DND-41 (cell line): ENCODE data around the gene RPL23.

Source experiments
- ATAC-seq: fragments of 200-7000 bp; cut with Tn5 transposase; 3 replicates; pipeline ENCODE4 v1.9.1; 2021; ENCODE audit warnings: low read depth; ENCODE audit not compliant: insufficient read depth
- DNase-seq: peaks from one replicate; pipeline ENCODE4 v3.0.0-alpha.2; 2020
- H2AFZ ChIP-seq: 2 replicates; pipeline ENCODE4 v1.6.0; 2012; ENCODE audit warnings: low read depth, low read length
- H3K27ac ChIP-seq: 2 replicates; pipeline ENCODE4 v1.5.1; 2012; ENCODE audit warnings: low read length, inconsistent platforms
- H3K27me3 ChIP-seq: fragments of 200-600 bp; sonication (generic); 2 replicates; pipeline ENCODE4 v1.6.0; 2012; ENCODE audit warnings: low read length, mild to moderate bottlenecking, inconsistent platforms; ENCODE audit not compliant: insufficient read depth, poor library complexity
- H3K36me3 ChIP-seq: 2 replicates; pipeline ENCODE4 v1.5.1; 2012; ENCODE audit warnings: low read length, inconsistent platforms; ENCODE audit not compliant: insufficient read depth
- H3K4me1 ChIP-seq: 2 replicates; pipeline ENCODE4 v1.5.1; 2012; ENCODE audit warnings: mild to moderate bottlenecking, low read length; ENCODE audit not compliant: insufficient read depth
- H3K4me2 ChIP-seq: 2 replicates; pipeline ENCODE4 v1.6.0; 2012; ENCODE audit warnings: mild to moderate bottlenecking, moderate library complexity, low read length, inconsistent platforms; ENCODE audit not compliant: insufficient read depth
- H3K4me3 ChIP-seq, 2 experiments: fragments of 200-600 bp in 1 of 2; shearing (Covaris generic) in 1 of 2; 2 replicates each; pipeline ENCODE4 v1.5.1; 2012 to 2016; ENCODE audit warnings: inconsistent platforms in 2 of 2, low read length in 2 of 2, mild to moderate bottlenecking in 2 of 2, low read depth in 1 of 2, moderate library complexity in 1 of 2
- H3K79me2 ChIP-seq: 2 replicates; pipeline ENCODE4 v1.6.0; 2012; ENCODE audit warnings: low read length, inconsistent platforms; ENCODE audit not compliant: insufficient read depth
- H3K9ac ChIP-seq: 2 replicates; pipeline ENCODE4 v1.6.0; 2012; ENCODE audit warnings: low read depth, mild to moderate bottlenecking, inconsistent platforms, low read length, moderate library complexity
- H3K9me3 ChIP-seq: 2 replicates; pipeline ENCODE4 v1.5.1; 2012; ENCODE audit warnings: low read length, moderate library complexity, mild to moderate bottlenecking, inconsistent platforms; ENCODE audit not compliant: insufficient read depth, severe bottlenecking
- H4K20me1 ChIP-seq: 2 replicates; pipeline ENCODE4 v1.6.0; 2012; ENCODE audit warnings: low read length; ENCODE audit not compliant: insufficient read depth
- EZH2 ChIP-seq: IDR thresholded peaks from 3 replicates; pipeline ENCODE4 v1.6.1; 2012; ENCODE audit warnings: borderline replicate concordance, low read depth, mild to moderate bottlenecking, moderate library complexity, low read length, inconsistent platforms; ENCODE audit not compliant: severe bottlenecking
- TF ChIP-seq, protein P1 (sequence below): IDR thresholded peaks from 2 replicates; pipeline ENCODE4 v1.5.1; 2012; ENCODE audit warnings: borderline replicate concordance, low read length, moderate library complexity, mild to moderate bottlenecking; ENCODE audit not compliant: poor library complexity, severe bottlenecking; ENCODE audit errors: extremely low read depth

Gene RPL23

DNA sequence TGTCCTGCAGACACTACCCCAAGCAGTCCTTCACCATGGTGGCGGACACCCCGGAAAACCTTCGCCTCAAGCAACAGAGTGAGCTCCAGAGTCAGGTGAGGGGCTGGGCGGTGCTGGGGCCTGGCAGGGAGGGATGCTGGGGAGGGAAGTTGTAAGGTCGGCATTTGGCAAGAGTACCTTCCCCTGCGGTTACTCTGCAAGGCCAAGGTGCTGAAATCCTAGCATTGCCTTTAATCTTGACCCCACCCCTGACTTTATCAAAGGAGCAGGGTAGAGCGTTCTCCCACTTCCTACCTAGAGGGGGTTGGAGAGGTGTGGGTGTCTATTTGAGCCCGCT, 36.9 kb upstream of the RPL23 start:
- peaks cover 86% of the 10 kb centered on the region for H3K36me3 ChIP-seq
- H2AFZ ChIP-seq: no peak overlapping the region
- peaks cover 44% of the 10 kb centered on the region for H3K79me2 ChIP-seq
- DNase-seq: no peak
- H3K9me3 ChIP-seq: no peaks in the 10 kb centered on the region
- peaks cover 3% of the 10 kb centered on the region; the same call in 1 of the 2 replicates for H3K4me1 ChIP-seq
- H3K9ac ChIP-seq: no peak overlapping the region
- H3K4me3 ChIP-seq: no peak overlapping the region
- peaks cover 43% of the 10 kb centered on the region for H4K20me1 ChIP-seq
- H3K4me2 ChIP-seq: no peak overlapping the region
- no peak for TF ChIP-seq EZH2
- TF ChIP-seq, protein P1, sequence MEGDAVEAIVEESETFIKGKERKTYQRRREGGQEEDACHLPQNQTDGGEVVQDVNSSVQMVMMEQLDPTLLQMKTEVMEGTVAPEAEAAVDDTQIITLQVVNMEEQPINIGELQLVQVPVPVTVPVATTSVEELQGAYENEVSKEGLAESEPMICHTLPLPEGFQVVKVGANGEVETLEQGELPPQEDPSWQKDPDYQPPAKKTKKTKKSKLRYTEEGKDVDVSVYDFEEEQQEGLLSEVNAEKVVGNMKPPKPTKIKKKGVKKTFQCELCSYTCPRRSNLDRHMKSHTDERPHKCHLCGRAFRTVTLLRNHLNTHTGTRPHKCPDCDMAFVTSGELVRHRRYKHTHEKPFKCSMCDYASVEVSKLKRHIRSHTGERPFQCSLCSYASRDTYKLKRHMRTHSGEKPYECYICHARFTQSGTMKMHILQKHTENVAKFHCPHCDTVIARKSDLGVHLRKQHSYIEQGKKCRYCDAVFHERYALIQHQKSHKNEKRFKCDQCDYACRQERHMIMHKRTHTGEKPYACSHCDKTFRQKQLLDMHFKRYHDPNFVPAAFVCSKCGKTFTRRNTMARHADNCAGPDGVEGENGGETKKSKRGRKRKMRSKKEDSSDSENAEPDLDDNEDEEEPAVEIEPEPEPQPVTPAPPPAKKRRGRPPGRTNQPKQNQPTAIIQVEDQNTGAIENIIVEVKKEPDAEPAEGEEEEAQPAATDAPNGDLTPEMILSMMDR: no peak
- no peaks in the 10 kb centered on the region for H3K27me3 ChIP-seq
- no peak for ATAC-seq
- no peak overlapping the region for H3K27ac ChIP-seq

DNA sequence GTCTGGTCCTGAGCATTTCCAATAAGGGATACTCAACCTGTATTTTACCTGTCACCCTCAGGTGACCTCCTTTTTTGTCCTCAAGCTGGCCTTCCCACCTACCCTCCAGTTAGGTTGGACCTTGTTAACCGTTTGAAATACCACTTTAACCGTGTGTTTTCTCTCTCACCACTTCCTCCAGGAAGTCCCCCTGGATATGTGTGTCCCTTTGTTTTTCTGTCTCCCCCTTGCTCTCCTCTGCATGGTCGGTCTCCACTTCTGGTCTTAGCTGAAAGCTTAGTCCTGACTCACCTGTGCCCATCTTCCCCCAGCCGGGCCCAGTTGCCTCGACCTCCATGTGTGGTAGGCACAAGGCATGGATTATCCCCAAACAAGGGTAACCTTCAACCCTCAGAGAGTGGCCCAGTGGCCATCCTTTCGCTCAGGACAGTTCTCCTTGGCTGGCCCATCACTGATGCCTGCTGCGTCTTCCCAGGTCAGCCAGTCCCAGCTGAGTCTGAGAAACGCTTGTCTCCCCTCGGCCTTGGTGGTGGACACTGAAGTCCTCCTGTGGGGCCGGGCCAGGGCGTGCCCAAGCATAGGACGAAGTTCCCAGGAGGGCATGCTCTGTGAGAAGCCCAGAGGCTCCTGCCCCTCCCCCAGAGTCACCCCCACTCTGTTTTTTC, 36.4 kb upstream of the RPL23 start:
- Histone ChIP-seq H3K79me2 (peaks cover 49% of the 10 kb centered on the region), H3K36me3 (peaks cover 91% of the 10 kb centered on the region), H3K4me3 (no peak overlapping the region), H3K9ac (no peak overlapping the region), H4K20me1 (peaks cover 48% of the 10 kb centered on the region), H3K27me3 (no peaks in the 10 kb centered on the region), H3K27ac (0 out of 2 replicates have a peak overlapping the region, but pooled peaks have one; percentile 19), H2AFZ (no peak overlapping the region), H3K4me2 (no peak overlapping the region), H3K9me3 (no peaks in the 10 kb centered on the region), H3K4me1 (no peaks in the 10 kb centered on the region; the same call in 1 of the 2 replicates)
- DNase-seq (no peak), ATAC-seq (no peak)
- TF ChIP-seq, protein P1: no peak
- TF ChIP-seq EZH2: no peak

DNA sequence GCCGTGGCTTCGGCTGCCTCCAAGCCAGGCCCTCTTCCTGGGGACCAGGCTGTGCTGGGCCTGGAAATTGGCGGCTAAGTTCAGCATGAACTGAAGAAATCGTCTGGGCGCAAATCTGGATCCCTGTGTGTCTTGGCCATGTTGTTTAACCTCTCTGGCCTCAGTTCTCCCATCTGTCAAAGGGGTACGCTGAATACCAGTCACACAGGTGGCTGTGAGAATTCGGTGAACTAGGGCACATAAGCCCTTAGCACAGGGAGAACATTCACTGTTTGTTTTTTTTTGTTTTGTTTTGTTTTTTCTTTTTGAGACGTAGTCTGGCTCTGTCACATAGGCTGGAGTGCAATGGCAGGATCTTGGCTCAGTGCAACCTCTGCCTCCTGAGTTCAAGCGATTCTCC, 35.3 kb upstream of the RPL23 start:
- peaks cover 54% of the 10 kb centered on the region for H3K79me2 ChIP-seq
- no peaks in the 10 kb centered on the region for H3K9me3 ChIP-seq
- no peak overlapping the region for H3K27ac ChIP-seq
- no peaks in the 10 kb centered on the region for H3K27me3 ChIP-seq
- H3K4me3 ChIP-seq: no peak overlapping the region
- no peaks in the 10 kb centered on the region; the same call in 1 of the 2 replicates for H3K4me1 ChIP-seq
- H3K9ac ChIP-seq: no peak overlapping the region
- TF ChIP-seq, protein P1: no peak
- no peak for TF ChIP-seq EZH2
- peaks cover 53% of the 10 kb centered on the region for H4K20me1 ChIP-seq
- DNase-seq (no peak), ATAC-seq (no peak)
- no peak overlapping the region for H2AFZ ChIP-seq
- H3K36me3 ChIP-seq: peaks cover 89% of the 10 kb centered on the region
- H3K4me2 ChIP-seq: no peak overlapping the region

DNA sequence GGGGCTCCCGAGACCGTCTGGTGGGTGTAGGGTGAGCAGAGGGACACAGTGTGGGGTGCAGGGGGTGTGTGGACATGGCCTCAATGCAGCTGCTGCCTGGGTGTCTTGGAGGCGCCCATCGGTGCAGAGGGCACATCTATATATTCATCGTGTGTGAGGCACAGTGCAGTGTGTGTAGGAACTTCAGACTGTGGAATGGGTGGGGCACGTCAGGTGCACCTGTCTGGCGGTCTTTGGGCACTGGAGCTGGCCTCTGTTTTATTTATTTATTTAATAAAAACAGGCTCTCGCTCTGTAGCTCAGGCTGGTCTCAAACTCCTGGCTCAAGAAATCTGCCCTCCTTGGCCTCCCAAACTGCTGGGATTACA, 33.1 kb upstream of the RPL23 start:
- H3K4me1 ChIP-seq: no peaks in the 10 kb centered on the region
- TF ChIP-seq, protein P1: no peak
- no peak for TF ChIP-seq EZH2
- no peak overlapping the region for H3K9ac ChIP-seq
- no peak overlapping the region for H2AFZ ChIP-seq
- ATAC-seq (no peak), DNase-seq (no peak)
- H3K9me3 ChIP-seq: no peaks in the 10 kb centered on the region
- peaks cover 71% of the 10 kb centered on the region for H4K20me1 ChIP-seq
- H3K36me3 ChIP-seq: peaks cover 86% of the 10 kb centered on the region
- no peak overlapping the region for H3K4me2 ChIP-seq
- no peaks in the 10 kb centered on the region for H3K27me3 ChIP-seq
- H3K27ac ChIP-seq: no peak overlapping the region
- H3K4me3 ChIP-seq: no peak overlapping the region
- peaks cover 74% of the 10 kb centered on the region for H3K79me2 ChIP-seq
